GM12801 (cell line): ENCODE results near the gene GABRB2.

Experiments
- CTCF ChIP-seq: IDR thresholded peaks from one replicate; pipeline ENCODE4 v1.5.1; 2011; ENCODE audit warnings: control low read depth; ENCODE audit not compliant: insufficient read length; ENCODE audit errors: extremely low read depth

The GABRB2 gene

GRCh38 chr5:161301586-161301985 is 244.9 kb downstream of the GABRB2 start:
- no peak for TF ChIP-seq CTCF

- no peak for TF ChIP-seq CTCF
Measured at GRCh38 chr5:161299053-161299452, 247.5 kb downstream of the GABRB2 start.

- TF ChIP-seq CTCF, result no peak
Measured at GRCh38 chr5:161295721-161296250, 250.7 kb downstream of the GABRB2 start.

GRCh38 chr5:161288071-161288470 is 258.5 kb downstream of the GABRB2 start:
- no peak for TF ChIP-seq CTCF

GRCh38 chr5:161287436-161287835 is 259.1 kb downstream of the GABRB2 start:
- TF ChIP-seq CTCF, result no peak

GRCh38 chr5:161286066-161286655 is 260.4 kb downstream of the GABRB2 start:
- no peak for TF ChIP-seq CTCF

- TF ChIP-seq CTCF, result no peak
Measured at GRCh38 chr5:161284445-161284844, 262.1 kb downstream of the GABRB2 start.
